ENCODE data around the gene FIBCD1. TPM values are rescaled to one million over a fixed set of nuclear protein-coding genes. Genes with fewer than 3 reads are reported as not detected.
"Not testable (repeated sequence)": the region's sequence is repeated elsewhere in the genome, so short reads cannot be mapped to it uniquely, and the experiment has no call there.

Gene FIBCD1
- total RNA-seq, 2 donors from 2014 or later, result not detected

DNA sequence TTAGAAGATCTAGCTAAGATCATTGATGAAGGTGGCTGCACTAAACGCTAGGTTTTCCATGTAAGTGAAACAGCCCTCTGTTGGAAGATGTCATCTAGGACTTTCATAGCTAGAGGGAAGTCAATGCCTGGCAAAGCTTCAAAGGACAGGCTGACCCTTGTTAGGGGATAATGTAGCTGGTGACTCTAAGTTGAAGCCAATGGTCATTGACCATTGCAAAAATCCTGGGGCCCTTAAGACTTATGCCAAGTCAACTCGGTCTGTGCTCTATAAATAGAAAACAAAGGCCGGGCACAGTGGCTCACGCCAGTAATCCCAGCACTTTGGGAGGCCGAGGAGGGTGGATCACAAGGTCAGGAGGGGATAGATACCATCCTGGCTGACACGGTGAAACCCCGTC, 26.6 kb upstream of the FIBCD1 start:
- Mint-ChIP-seq H3K27me3 (peaks cover 0 to under 1% of the 10 kb centered on the region in 2 donors), H3K27ac (no peak overlapping the region), H3K9me3 (no peaks in the 10 kb centered on the region), H3K4me3 (no peak overlapping the region), H3K4me1 (ENCODE audit: low read depth in 2 of 2) (no peaks in the 10 kb centered on the region), H3K36me3 (no peaks in the 10 kb centered on the region)
- no peak for DNase-seq (ENCODE audit: low spot score)
- no peak for ATAC-seq

DNA sequence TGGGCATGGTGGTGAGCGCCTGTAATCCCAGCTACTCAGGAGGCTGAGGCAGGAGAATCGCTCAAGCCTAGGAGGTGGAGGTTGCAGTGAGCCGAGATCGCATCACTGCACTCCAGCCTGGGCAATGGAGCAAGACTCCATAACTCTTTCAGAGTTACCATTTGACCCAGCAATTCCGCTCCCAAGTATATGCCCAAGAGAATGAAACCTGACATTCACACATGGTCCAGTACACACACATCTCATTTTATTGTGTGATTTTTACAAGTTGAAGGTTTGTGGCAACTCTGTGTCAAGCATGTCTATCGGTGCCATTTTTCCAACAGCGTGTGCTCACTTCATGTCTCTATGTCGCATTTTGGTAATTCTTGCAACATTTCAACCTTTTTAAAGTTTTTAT, 24.9 kb upstream of the FIBCD1 start:
- Mint-ChIP-seq H3K4me1 (ENCODE audit: low read depth in 2 of 2) (peaks cover under 1 to 2% of the 10 kb centered on the region in 2 donors), H3K4me3 (no peak overlapping the region), H3K36me3 (peaks cover 2% of the 10 kb centered on the region), H3K9me3 (peaks cover under 1% of the 10 kb centered on the region), H3K27me3 (no peaks in the 10 kb centered on the region), H3K27ac (no peak overlapping the region)
- DNase-seq (ENCODE audit: low spot score), result no peak
- ATAC-seq, result no peak

DNA sequence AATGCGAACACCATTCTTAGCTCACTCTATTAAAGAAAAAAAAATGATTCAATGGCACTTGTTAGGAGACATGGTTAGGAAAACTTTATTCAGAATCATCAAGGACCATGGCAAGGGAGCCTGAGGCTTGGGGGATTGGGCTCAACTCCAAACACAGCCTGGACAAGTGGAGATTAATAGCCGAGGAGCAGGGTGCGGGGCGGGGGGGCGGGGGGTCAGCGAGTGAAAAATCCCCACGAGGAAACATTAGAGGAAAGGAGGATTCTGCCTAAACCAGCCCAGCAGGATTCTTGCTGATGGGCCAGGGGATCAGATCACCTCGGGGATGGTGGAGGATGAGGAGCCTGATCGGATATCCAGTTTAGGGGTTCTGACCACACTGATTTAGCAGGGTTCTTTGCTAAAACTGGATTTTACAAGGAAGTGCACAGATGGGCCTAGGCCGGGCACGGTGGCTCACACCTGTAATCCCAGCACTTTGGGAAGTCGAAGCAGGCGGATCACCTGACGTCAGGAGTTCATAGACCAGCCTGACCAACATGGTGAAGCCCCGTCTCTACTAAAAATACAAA, 24.4 kb upstream of the FIBCD1 start:
- H3K9me3 Mint-ChIP-seq, result peaks cover 4% of the 10 kb centered on the region
- no peak for ATAC-seq
- peaks cover 7% of the 10 kb centered on the region for H3K36me3 Mint-ChIP-seq
- no peak for DNase-seq (ENCODE audit: low spot score)
- no peaks in the 10 kb centered on the region for H3K27me3 Mint-ChIP-seq
- H3K4me3 Mint-ChIP-seq, result no peak overlapping the region
- H3K27ac Mint-ChIP-seq, result no peak overlapping the region
- H3K4me1 Mint-ChIP-seq (ENCODE audit: low read depth in 2 of 2), result peaks cover 4 to 6% of the 10 kb centered on the region in 2 donors

DNA sequence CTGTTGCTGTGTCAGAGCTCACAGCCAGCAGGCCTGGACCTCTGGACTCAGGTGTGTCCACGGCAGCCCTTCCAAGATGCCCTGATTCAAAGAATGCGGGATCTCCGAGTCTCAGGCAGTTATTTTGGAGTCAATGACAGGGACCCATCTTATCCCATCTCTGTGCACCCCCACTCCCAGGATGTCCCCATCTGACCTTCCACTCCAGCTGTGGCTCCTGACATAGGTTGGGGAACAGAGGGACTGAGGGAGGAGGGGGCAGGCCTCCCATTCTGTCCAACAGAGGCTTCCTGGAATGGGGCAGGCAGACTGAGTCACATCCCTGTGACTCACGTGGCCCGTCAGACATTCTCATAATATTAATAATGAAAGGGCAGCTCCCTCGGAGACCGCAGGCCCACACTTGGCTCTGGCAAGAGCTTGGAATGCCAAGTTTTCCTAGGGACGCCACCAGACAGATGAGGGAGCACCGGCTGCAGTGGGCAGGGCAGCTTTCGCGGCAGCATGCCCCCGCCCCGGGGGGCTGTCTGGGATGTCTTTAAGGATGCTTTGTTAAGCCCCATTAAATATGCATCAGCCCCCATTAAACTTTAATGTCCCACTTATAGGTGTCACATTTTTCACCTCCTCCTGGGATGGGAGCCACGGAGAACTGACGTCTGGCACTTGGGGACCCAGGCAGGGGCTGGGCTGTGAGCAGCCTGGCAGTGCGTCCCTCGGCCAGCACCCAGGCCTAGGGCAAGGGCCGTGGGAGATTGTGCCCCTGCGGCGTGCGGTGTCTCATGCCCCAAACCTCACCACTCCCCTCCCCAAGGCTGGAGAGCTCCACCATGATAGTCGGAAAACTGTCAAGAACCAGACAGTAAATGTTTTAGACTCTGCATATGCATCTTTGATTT, 23.6 kb upstream of the FIBCD1 start:
- no peaks in the 10 kb centered on the region for H3K27me3 Mint-ChIP-seq
- peaks cover 7% of the 10 kb centered on the region for H3K36me3 Mint-ChIP-seq
- DNase-seq (ENCODE audit: low spot score) (no peak), ATAC-seq (no peak)
- no peak overlapping the region for H3K4me3 Mint-ChIP-seq
- H3K4me1 Mint-ChIP-seq (ENCODE audit: low read depth in 2 of 2), result peaks cover 4 to 6% of the 10 kb centered on the region in 2 donors
- peaks cover 4% of the 10 kb centered on the region for H3K9me3 Mint-ChIP-seq
- no peak overlapping the region for H3K27ac Mint-ChIP-seq

DNA sequence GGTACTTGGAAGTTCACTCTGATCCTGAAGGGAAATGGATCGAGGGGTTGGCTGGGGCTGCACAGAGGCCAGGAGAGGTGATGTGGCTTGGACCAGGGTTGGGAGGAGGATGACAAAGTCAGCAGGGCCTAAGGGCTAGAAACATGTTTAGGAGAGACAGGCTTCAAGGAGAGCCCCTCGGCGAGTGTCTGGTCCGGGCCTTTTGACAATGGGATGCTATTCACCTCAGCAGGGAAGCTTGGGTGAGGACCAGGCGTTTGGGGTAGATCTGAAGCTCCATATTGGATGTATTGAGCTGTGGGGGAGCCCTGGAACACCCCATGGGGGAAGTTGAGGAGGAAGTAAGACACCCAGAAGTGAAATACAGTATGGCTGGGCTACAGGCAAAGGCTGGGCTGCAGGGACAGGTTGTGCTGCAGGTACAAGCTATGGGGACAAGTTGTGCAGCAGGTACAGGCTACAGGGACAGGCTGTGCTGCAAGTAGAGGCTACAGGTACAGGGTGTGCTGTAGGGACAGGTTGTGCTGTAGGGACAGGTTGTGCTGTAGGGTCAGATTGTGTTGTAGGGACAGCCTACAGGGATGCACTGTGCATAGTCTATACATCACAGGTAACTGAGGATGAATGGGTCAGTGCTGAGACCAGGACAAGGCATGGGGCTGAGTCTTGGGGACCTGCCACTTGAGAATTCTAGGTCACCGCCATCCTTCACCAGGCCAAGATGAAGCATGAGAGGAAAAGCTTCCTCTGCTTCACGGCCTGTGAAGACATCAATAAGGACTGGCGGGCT, 22.7 kb upstream of the FIBCD1 start:
- no peak overlapping the region for H3K4me3 Mint-ChIP-seq
- no peak overlapping the region for H3K27ac Mint-ChIP-seq
- H3K36me3 Mint-ChIP-seq, result peaks cover 7% of the 10 kb centered on the region
- peaks cover 4 to 6% of the 10 kb centered on the region in 2 donors for H3K4me1 Mint-ChIP-seq (ENCODE audit: low read depth in 2 of 2)
- H3K27me3 Mint-ChIP-seq, result no peaks in the 10 kb centered on the region
- no peak for ATAC-seq
- H3K9me3 Mint-ChIP-seq, result peaks cover 4% of the 10 kb centered on the region
- no peak for DNase-seq (ENCODE audit: low spot score)

DNA sequence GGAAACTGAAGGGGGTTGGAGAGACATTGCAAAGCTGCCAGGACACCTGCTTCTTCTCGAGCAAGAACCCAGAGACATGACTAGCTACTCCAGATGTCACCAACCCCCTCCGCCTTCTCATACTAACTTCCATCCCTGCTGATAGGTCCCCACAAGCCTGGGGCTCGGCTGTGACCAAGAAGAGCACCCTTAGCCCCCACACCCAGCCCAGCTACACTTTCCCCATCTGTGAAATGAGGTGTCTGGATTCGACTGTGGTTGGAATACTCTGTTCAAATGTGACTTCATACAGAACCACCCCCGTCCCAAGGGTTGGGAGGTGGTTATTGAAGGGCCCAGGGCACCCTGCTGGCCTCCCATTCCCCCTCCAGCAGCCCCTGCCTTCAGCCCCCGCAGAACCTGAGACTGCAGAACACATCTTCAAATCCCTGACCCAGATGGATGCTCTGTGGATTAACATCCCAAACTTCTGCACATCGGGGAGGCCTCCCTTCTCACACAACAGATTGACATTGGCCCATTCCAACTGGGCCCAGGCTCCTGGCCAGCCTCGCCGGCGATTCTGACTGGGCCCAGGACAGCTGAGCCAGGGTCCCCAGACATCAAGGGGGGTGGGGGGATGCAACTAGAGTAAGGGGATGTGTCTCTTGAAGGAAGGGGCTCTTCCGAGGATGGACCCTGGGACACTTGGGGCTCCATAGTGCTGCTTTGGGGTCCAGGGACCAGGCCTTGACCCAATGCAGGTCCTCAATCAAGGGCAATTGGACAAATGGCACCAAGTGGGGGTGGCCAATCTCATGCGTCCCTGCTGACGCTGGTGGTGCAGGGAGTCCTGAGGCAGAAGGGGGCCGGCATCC, 21.7 kb upstream of the FIBCD1 start:
- ATAC-seq (no peak), DNase-seq (ENCODE audit: low spot score) (no peak)
- Mint-ChIP-seq H3K27me3 (no peaks in the 10 kb centered on the region), H3K4me3 (no peak overlapping the region), H3K36me3 (peaks cover 7% of the 10 kb centered on the region), H3K9me3 (peaks cover 4% of the 10 kb centered on the region), H3K27ac (no peak overlapping the region), H3K4me1 (ENCODE audit: low read depth in 2 of 2) (peaks cover 4 to 6% of the 10 kb centered on the region in 2 donors)

DNA sequence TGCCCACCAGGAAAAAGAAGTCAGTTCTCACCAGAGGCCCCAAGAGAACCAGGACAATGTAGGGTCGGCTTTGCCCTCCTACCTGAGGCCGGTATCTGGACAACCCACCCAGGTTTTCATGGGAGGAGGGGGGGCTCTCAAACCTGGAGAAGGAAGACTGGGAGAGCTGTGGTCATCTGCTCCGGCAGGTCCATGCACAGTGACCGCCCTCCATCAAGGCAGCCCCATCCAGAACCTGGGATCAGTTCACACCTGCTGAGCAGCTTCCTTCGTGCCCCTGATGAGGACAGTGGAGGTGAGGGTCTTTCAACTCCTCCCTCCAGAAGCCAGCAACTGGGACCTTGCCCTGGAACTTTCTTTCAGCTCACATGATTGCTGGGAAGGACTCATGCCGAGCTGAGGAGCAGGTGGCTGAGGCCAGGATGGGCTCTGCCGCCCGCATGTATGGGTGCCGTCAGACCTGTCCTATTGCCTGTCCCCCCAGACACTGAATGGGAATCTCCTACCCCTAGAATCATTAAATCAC, 20.8 kb upstream of the FIBCD1 start:
- DNase-seq (ENCODE audit: low spot score) (no peak), ATAC-seq (no peak)
- Mint-ChIP-seq H3K4me1 (ENCODE audit: low read depth in 2 of 2) (peaks cover 4 to 6% of the 10 kb centered on the region in 2 donors), H3K27me3 (no peaks in the 10 kb centered on the region), H3K9me3 (peaks cover 4% of the 10 kb centered on the region), H3K4me3 (no peak overlapping the region), H3K36me3 (peaks cover 7% of the 10 kb centered on the region), H3K27ac (no peak overlapping the region)

DNA sequence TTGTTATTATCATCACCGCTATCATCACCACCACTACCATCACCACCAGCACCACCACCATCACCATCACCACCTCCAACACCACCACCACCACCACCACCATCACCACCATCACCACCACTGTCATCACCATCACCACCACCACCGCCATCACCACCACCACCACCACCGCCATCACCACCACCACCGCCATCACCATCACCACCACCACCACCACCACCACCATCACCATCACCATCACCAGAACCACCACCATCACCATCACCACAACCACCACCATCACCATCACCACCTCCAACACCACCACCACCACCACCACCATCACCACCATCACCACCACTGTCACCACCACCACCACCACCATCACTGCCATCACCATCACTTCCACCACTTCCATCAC, 19.5 kb upstream of the FIBCD1 start:
- Mint-ChIP-seq H3K4me3 (peak overlapping the region; percentile 76), H3K27ac (peak overlapping the region; percentile 23 to 71)
- not testable (repeated sequence) for H3K27me3 Mint-ChIP-seq; H3K9me3 Mint-ChIP-seq; DNase-seq (ENCODE audit: low spot score); H3K4me1 Mint-ChIP-seq (ENCODE audit: low read depth in 2 of 2); ATAC-seq; H3K36me3 Mint-ChIP-seq

DNA sequence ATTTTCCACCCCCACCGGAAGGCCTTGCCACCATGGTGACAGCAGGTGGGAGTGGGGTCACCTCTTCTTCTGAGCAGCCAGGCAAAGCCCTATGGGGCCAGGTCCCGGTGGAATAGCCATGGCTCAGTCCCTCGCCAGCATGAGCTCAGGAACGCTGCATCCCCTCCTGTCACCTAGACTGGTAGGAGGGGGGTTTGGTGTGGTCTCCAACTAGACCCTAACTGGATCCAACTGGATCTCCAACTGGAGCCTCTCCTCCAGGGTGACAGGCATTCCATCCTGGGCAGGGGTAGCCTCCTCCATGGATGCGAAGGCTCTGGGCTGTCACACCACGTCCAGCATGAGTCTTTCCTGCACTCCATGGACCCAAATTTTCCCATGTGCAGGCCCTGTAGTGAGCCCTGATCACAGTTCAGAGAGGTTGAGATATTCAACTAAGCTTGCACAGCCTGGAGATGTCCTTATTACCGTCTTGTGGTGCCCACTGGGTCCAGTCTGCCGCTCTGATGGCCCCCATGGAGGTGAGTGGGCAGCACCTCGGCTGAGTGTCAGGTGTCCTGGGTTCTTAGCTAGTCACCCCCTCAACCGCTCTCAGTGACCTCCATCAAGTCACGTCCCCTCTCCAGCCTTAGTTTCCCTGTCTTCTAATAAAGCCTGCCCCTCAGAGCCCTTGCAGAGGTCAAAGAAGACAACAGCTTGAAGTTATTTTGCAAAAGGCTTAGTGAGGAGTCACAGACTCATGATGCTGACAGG, 18.6 kb upstream of the FIBCD1 start:
- DNase-seq (ENCODE audit: low spot score) (no peak), ATAC-seq (no peak)
- H3K9me3 Mint-ChIP-seq, result peaks cover 4% of the 10 kb centered on the region
- H3K4me1 Mint-ChIP-seq (ENCODE audit: low read depth in 2 of 2), result peaks cover 4 to 6% of the 10 kb centered on the region in 2 donors
- no peak overlapping the region for H3K4me3 Mint-ChIP-seq
- H3K36me3 Mint-ChIP-seq, result peaks cover 7% of the 10 kb centered on the region
- no peaks in the 10 kb centered on the region for H3K27me3 Mint-ChIP-seq
- no peak overlapping the region for H3K27ac Mint-ChIP-seq

DNA sequence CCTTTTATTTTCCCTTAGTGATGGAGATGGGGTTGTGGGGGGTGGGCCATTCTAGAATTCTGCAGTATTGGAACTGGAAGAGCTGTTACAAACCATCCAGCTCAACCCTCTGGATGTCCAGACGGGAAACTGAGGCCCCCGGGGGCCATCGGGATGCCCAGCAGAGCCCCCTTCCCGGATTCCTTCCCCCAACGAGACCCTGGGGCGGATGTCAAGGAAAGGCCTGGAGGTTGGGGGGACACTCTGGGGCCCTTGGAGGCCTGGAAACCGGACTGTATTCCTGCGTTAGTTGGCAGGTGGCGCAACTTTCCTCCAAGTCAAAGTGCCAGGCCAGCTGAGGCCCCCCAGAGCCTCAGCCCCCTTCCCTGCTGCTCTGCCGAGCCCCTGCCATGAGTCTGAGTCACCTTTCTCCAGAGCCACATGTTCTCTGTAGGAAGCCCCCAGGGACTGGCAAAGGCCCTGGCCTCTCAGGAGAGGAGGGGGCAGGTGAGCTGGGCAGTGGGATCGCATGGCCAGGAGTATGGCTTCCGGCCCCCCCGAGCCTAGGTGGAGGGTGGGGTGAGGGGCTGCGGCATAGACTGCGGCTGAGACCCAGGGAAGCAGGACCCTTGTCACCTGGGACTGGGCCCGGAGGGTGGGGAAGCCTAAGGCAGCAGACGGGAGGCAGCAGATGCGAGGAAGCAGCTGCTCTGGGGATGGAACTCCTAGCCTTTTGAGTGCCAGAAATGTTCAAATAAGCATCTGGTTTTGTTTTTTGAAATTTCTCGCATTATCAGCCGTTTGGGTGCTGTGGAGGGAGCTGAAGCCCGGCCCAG, 17.8 kb upstream of the FIBCD1 start:
- no peak for ATAC-seq
- Mint-ChIP-seq H3K27me3 (no peaks in the 10 kb centered on the region), H3K4me3 (no peak overlapping the region), H3K27ac (no peak overlapping the region), H3K9me3 (peaks cover 4% of the 10 kb centered on the region), H3K4me1 (ENCODE audit: low read depth in 2 of 2) (peaks cover 4 to 6% of the 10 kb centered on the region in 2 donors), H3K36me3 (peaks cover 7% of the 10 kb centered on the region)
- DNase-seq (ENCODE audit: low spot score), result no peak

DNA sequence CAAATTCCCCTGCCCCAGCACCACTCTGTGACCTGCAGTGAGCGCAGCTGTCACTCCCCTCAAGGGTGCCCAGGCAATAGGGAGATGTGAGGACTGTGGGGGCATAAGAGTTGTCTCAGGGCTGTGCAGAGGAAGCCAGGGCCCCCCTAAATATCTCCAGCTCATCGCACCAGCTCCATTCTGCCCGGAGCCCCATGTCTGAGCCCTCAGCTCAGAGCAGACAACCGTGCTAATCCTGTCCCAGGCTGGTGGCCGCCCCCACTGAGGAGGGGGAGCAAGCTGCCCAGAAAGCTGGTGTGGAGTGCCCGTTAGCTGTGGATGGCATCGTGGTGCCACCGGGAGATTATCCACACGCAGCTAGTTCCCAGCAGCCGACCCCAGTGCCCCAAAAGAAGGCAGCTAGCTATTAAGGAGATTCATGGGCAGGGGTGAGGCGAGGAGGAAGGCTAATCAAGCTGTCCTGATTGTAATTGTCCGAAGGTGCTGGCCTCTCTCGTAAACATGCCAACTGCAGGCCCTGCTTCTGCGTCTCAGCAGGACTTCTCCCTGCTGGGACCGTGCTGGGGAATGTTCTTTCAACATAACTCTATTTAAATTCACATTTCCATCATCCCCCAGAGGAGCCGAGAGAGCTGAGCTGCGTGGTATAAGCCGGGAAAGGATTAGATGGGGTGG, 17.0 kb upstream of the FIBCD1 start:
- Mint-ChIP-seq H3K4me1 (ENCODE audit: low read depth in 2 of 2) (peaks cover 4 to 6% of the 10 kb centered on the region in 2 donors), H3K27me3 (peaks cover 0 to 2% of the 10 kb centered on the region in 2 donors), H3K9me3 (peaks cover 4% of the 10 kb centered on the region), H3K27ac (no peak overlapping the region), H3K36me3 (peaks cover 7% of the 10 kb centered on the region), H3K4me3 (no peak overlapping the region)
- ATAC-seq (no peak), DNase-seq (ENCODE audit: low spot score) (no peak)

All from natural killer cell treated with Interleukin-12 subunit alpha and Interleukin-12 subunit beta and Interleukin-15 and Interleukin-18, amount 100 ng/mL, for 72 hours (primary cell).